IgD-negative memory B cell (primary cell): ENCODE results near the gene TMEM132D. TPM values are rescaled to one million over a fixed set of nuclear protein-coding genes. Genes with fewer than 3 reads are reported as not detected.

Experiments used
- H3K27ac Mint-ChIP-seq, 3 donors: one replicate each; pipeline ENCODE4 v1.8.0; 2020 to 2022; ENCODE audit warnings: mild to moderate bottlenecking in 3 of 3, mixed read lengths in 3 of 3, moderate library complexity in 1 of 3
- H3K27me3 Mint-ChIP-seq: one replicate; pipeline ENCODE4 v1.8.0; 2021; ENCODE audit warnings: mixed read lengths
- H3K36me3 Mint-ChIP-seq: one replicate; pipeline ENCODE4 v1.8.0; 2020; ENCODE audit warnings: mild to moderate bottlenecking, mixed read lengths
- H3K4me1 Mint-ChIP-seq, 3 donors: one replicate each; pipeline ENCODE4 v1.8.0; 2020 to 2022; ENCODE audit warnings: mixed read lengths in 3 of 3, mild to moderate bottlenecking in 1 of 3
- H3K4me3 Mint-ChIP-seq, 4 donors: one replicate each; pipeline ENCODE4 v1.8.0; 2020 to 2022; ENCODE audit warnings: mild to moderate bottlenecking in 4 of 4, mixed read lengths in 4 of 4, moderate library complexity in 3 of 4
- H3K9me3 Mint-ChIP-seq, 3 donors: one replicate each; pipeline ENCODE4 v1.8.0; 2020 to 2021; ENCODE audit warnings: mixed read lengths in 3 of 3, mild to moderate bottlenecking in 1 of 3
- polyA plus RNA-seq: library from polyadenylated mRNA; unstranded; fragments of 300-500 nt; fragmentation: Illumina TruSeq; gene quantifications from one replicate; pipeline ENCODE4 v1.2.3, GENCODE V29; 2021

Gene TMEM132D
- polyA plus RNA-seq, 1 donor from 2014 or later, result not detected

DNA sequence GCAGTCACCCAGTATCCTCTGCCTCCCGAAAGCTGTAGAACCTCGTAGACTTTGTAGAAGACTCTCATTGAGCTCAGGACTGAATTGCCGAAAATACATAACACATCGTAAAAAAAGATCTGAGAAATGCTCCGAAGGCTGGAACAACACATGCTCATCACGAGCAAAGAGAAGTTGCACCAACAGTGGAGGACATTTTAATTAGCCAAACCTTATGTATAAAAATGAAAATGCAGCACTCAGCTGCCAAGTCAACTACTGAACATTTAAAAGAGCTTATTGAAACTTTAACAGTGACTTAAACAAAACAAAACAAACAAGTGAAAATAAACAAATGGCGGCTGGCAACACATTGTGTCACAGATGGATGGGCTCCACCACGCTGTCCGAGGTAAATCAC lies 519.9 kb downstream of the TMEM132D start:
- Mint-ChIP-seq H3K36me3 (no peaks in the 10 kb centered on the region), H3K27me3 (peaks cover 2% of the 10 kb centered on the region)

DNA sequence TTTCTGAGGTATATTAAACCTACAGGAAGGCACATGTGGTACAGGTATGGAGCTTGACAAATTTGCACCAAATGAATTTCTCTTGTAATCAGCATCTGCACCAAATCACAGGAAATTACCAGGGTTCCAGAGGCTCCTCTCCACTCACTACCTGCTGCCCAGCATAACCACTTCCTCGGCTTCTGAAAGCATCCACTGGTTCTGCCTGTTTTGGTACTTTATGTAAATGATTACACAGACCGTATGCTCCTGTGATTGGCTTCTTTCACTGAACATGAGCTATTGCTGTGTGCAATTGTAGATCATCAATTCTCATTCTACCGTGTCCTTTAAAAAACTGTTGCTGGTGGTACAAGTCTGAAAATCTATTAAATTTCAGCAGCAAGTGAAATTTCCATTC lies 522.1 kb downstream of the TMEM132D start:
- no peaks in the 10 kb centered on the region for H3K4me1 Mint-ChIP-seq
- no peaks in the 10 kb centered on the region for H3K36me3 Mint-ChIP-seq
- peaks cover under 1 to 6% (median 1%) of the 10 kb centered on the region in 3 donors for H3K9me3 Mint-ChIP-seq
- peaks cover 2% of the 10 kb centered on the region for H3K27me3 Mint-ChIP-seq
- H3K27ac Mint-ChIP-seq, result no peak overlapping the region
- no peak overlapping the region for H3K4me3 Mint-ChIP-seq

More for the DNA sequence above, 519.9 kb downstream of the TMEM132D start:
- no peak overlapping the region for H3K4me3 Mint-ChIP-seq
- H3K4me1 Mint-ChIP-seq, result no peaks in the 10 kb centered on the region
- H3K9me3 Mint-ChIP-seq, result peaks cover 0 to 2% (median 1%) of the 10 kb centered on the region in 3 donors
- no peak overlapping the region for H3K27ac Mint-ChIP-seq

GRCh38 chr12:129379076-129379804 lies 524.6 kb downstream of the TMEM132D start:
- Mint-ChIP-seq H3K36me3 (no peaks in the 10 kb centered on the region), H3K27ac (no peak overlapping the region), H3K27me3 (peaks cover 2% of the 10 kb centered on the region), H3K9me3 (peaks cover 1 to 7% (median 6%) of the 10 kb centered on the region in 3 donors), H3K4me1 (no peaks in the 10 kb centered on the region), H3K4me3 (no peak overlapping the region)

GRCh38 chr12:129378496-129378895 lies 525.3 kb downstream of the TMEM132D start:
- H3K4me3 Mint-ChIP-seq, result no peak overlapping the region
- peaks cover 2% of the 10 kb centered on the region for H3K27me3 Mint-ChIP-seq
- no peak overlapping the region for H3K27ac Mint-ChIP-seq
- H3K4me1 Mint-ChIP-seq, result no peaks in the 10 kb centered on the region
- peaks cover 1 to 7% (median 6%) of the 10 kb centered on the region in 3 donors for H3K9me3 Mint-ChIP-seq
- no peaks in the 10 kb centered on the region for H3K36me3 Mint-ChIP-seq

DNA sequence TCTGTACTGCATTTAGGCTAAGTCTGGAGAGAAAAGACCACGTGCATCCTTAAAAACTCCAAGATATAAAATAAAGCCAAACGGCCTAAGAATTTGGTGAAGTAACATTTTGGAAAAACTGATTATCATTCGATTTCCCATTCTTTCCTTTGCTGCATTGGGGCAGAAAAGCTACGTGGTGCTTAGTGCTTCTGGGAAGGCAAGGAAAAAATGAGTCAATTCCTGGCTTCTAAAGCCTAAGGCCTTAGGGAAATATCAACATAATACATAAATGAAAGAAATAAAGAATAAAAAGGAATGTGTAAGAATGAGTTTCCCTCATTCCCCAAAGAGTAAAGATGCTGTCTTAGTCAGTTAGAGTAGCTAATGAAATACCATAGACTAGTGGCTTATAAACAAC lies 530.1 kb downstream of the TMEM132D start:
- H3K27ac Mint-ChIP-seq, result no peak overlapping the region
- H3K4me1 Mint-ChIP-seq, result no peaks in the 10 kb centered on the region
- H3K9me3 Mint-ChIP-seq, result peaks cover 0 to 7% (median 7%) of the 10 kb centered on the region in 3 donors
- no peak overlapping the region for H3K4me3 Mint-ChIP-seq
- no peaks in the 10 kb centered on the region for H3K36me3 Mint-ChIP-seq
- H3K27me3 Mint-ChIP-seq, result no peaks in the 10 kb centered on the region

DNA sequence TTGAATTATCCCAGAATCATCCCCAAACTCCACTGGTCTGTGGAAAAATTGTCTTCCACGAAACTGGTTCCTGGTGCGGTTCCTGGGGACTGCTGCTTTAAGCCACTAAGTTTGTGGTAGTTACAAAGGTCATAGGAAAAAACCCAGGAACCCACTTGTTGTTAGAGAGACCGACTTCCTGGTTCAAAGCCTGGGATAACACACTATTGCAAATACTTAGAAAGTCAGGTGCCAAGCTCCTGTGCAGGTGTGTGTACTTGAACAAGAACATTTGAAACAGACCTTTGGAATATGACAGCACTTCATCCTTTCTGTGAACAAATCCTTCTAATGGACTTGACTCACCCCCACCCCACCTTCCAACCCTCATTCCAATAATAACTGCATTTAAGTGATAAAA lies 530.9 kb downstream of the TMEM132D start:
- Mint-ChIP-seq H3K36me3 (no peaks in the 10 kb centered on the region), H3K4me1 (no peaks in the 10 kb centered on the region), H3K27ac (no peak overlapping the region), H3K27me3 (no peaks in the 10 kb centered on the region), H3K9me3 (peaks cover 0 to 7% (median 7%) of the 10 kb centered on the region in 3 donors), H3K4me3 (no peak overlapping the region)

GRCh38 chr12:129372348-129372747 lies 531.5 kb downstream of the TMEM132D start:
- Mint-ChIP-seq H3K4me1 (no peaks in the 10 kb centered on the region), H3K27ac (no peak overlapping the region), H3K36me3 (no peaks in the 10 kb centered on the region), H3K4me3 (no peak overlapping the region), H3K9me3 (peaks cover 0 to 7% (median 7%) of the 10 kb centered on the region in 3 donors), H3K27me3 (no peaks in the 10 kb centered on the region)

GRCh38 chr12:129371268-129371667 lies 532.6 kb downstream of the TMEM132D start:
- H3K27ac Mint-ChIP-seq, result no peak overlapping the region
- no peaks in the 10 kb centered on the region for H3K27me3 Mint-ChIP-seq
- H3K4me1 Mint-ChIP-seq, result no peaks in the 10 kb centered on the region
- H3K9me3 Mint-ChIP-seq, result peaks cover 0 to 3% (median 2%) of the 10 kb centered on the region in 3 donors
- no peak overlapping the region for H3K4me3 Mint-ChIP-seq
- no peaks in the 10 kb centered on the region for H3K36me3 Mint-ChIP-seq

DNA sequence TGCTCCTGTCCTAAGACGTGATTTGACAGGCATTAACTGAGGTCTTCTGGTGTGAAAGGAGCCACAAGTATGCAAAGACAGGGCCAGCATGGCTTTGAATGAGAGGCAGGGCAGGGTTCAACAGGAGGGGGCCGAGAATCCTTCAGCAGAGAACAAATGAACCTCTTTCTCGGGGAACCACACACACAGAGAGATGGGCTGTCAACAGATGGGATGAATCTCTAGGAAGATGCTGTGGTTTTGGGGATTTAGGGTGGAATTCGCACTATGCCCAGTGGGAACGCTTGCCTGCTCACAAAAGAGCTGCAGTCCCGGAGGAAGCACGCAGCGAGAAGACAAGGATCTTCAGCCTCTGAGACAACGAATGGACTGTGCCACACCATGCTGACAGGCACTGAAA lies 537.2 kb downstream of the TMEM132D start:
- H3K4me3 Mint-ChIP-seq, result no peak overlapping the region
- no peak overlapping the region for H3K27ac Mint-ChIP-seq
- H3K27me3 Mint-ChIP-seq, result no peaks in the 10 kb centered on the region
- H3K4me1 Mint-ChIP-seq, result no peaks in the 10 kb centered on the region
- H3K9me3 Mint-ChIP-seq, result peaks cover 0 to 6% (median 3%) of the 10 kb centered on the region in 3 donors
- H3K36me3 Mint-ChIP-seq, result peaks cover 2% of the 10 kb centered on the region

GRCh38 chr12:129363041-129363440 lies 540.8 kb downstream of the TMEM132D start:
- H3K27me3 Mint-ChIP-seq, result no peaks in the 10 kb centered on the region
- no peak overlapping the region for H3K4me3 Mint-ChIP-seq
- H3K27ac Mint-ChIP-seq, result no peak overlapping the region
- H3K4me1 Mint-ChIP-seq, result no peaks in the 10 kb centered on the region
- H3K9me3 Mint-ChIP-seq, result peaks cover 0 to 6% (median 2%) of the 10 kb centered on the region in 3 donors
- peaks cover 2% of the 10 kb centered on the region for H3K36me3 Mint-ChIP-seq

DNA sequence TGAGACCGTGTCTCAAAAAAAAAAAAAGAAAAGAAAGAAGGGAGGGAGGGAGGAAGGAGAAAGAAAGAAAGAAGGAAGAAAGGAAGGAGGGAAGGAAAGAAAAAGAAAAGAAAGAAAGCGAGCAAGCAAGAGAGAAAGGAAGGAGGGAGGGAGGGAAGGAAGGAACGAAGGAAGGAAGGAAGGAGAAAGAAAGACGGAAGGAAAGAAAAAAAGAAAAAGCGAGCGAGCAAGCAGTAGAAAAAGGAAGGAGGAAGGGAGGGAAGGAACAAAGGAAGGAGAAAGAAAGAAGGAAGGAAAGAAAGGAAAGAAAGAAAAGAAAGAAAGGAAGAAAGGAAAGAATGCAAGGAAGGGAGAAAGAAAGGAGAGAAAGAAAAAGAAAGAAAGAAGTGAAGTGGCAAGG lies 546.6 kb downstream of the TMEM132D start:
- Mint-ChIP-seq H3K27ac (no peak overlapping the region), H3K27me3 (no peaks in the 10 kb centered on the region), H3K4me3 (no peak overlapping the region), H3K36me3 (no peaks in the 10 kb centered on the region), H3K4me1 (no peaks in the 10 kb centered on the region), H3K9me3 (peaks cover 0 to 2% (median 0%) of the 10 kb centered on the region in 3 donors)

GRCh38 chr12:129351481-129351880 lies 552.3 kb downstream of the TMEM132D start:
- H3K27ac Mint-ChIP-seq, result no peak overlapping the region
- H3K27me3 Mint-ChIP-seq, result no peaks in the 10 kb centered on the region
- peaks cover 3 to 5% (median 4%) of the 10 kb centered on the region in 3 donors for H3K9me3 Mint-ChIP-seq
- H3K4me3 Mint-ChIP-seq, result no peak overlapping the region
- H3K4me1 Mint-ChIP-seq, result no peaks in the 10 kb centered on the region
- H3K36me3 Mint-ChIP-seq, result no peaks in the 10 kb centered on the region

DNA sequence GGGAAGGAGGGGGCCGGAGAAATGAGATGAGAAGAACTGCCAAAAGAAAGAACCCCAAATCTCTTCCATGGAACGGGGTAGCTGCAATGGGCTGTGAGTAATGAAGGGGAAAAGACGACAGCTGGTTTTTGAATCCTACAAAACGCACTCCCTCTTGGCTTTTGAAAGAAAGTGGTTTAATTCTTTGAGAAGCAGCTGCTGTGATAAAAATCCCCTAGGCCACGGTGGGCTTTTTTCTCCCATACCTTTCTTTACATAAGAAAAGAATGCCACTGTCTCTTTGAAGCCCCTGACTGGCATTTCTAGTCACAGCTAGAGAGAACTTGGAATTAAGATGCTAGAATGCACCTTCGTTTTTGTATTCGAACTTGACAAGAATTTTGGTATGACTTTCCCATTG lies 564.5 kb downstream of the TMEM132D start:
- no peak overlapping the region for H3K4me3 Mint-ChIP-seq
- H3K36me3 Mint-ChIP-seq, result no peaks in the 10 kb centered on the region
- H3K9me3 Mint-ChIP-seq, result peaks cover 4 to 6% (median 5%) of the 10 kb centered on the region in 3 donors
- no peak overlapping the region for H3K27ac Mint-ChIP-seq
- H3K4me1 Mint-ChIP-seq, result no peaks in the 10 kb centered on the region
- no peaks in the 10 kb centered on the region for H3K27me3 Mint-ChIP-seq

DNA sequence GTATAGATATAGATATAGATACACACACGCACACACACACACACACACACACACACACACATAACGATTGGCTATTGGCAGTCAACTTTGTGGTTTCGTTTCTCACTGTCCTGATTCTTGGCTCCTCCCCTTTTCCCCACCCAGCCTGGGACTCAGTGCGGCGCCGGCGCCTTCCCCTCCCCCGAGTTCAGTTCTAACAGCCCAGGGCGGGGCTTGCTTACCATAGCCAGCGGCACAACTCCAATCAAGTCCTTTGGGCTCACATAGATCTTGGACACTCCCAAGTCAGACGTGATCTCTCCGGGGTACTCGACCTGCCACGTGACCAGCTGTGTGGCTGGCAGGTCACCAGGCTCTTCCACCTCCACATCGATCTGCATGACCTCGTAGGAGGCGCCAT lies 566.4 kb downstream of the TMEM132D start:
- no peaks in the 10 kb centered on the region for H3K4me1 Mint-ChIP-seq
- H3K36me3 Mint-ChIP-seq, result no peaks in the 10 kb centered on the region
- peaks cover 6 to 8% (median 6%) of the 10 kb centered on the region in 3 donors for H3K9me3 Mint-ChIP-seq
- H3K27me3 Mint-ChIP-seq, result no peaks in the 10 kb centered on the region
- H3K4me3 Mint-ChIP-seq, result no peak overlapping the region
- H3K27ac Mint-ChIP-seq, result no peak overlapping the region

DNA sequence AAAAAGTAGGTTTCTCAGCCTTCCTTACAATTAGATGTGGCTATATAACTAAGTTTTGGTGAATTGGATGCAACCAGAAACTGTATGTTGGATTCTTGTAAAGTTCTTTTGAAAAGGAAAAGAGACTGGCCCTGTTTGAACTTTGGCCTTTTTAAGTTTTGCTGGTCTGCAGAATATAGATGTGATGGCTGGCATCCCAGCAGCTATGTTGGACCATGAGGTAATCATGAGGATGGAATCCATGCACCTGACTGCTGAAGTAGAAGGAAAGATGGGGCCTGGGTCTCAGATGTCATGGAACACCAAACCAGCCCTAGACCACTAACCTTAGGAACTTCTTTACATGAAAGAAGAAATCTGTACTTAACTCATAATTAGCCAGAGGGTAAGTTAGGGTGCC lies 568.1 kb downstream of the TMEM132D start:
- Mint-ChIP-seq H3K27me3 (no peaks in the 10 kb centered on the region), H3K4me3 (no peak overlapping the region), H3K9me3 (peaks cover 4 to 6% (median 4%) of the 10 kb centered on the region in 3 donors), H3K27ac (no peak overlapping the region), H3K4me1 (no peaks in the 10 kb centered on the region), H3K36me3 (no peaks in the 10 kb centered on the region)

DNA sequence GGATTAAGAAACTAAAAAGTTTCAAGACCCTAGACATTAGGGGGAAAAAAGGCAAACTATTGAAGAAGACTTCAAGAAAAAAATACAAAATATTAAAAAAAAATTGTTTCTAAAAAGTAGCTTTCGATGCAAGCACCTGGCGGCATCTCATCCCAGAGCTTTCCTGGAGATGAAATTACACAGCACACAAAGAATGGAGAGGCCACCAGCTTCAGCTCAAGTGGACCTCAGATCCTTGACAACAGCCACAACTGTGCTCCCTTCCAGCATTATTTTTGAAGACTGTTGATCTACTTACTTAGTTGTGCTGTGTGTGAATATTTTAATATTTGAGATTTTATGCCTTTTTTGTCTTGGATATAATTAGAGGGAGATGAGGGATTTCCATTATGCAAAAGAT lies 571.5 kb downstream of the TMEM132D start:
- Mint-ChIP-seq H3K9me3 (peaks cover 3 to 4% (median 4%) of the 10 kb centered on the region in 3 donors), H3K36me3 (no peaks in the 10 kb centered on the region), H3K27ac (no peak overlapping the region), H3K4me3 (no peak overlapping the region), H3K27me3 (no peaks in the 10 kb centered on the region), H3K4me1 (no peaks in the 10 kb centered on the region)
